Ishikawa (cell line): ENCODE data around the gene ADD1.

Experiments used
- CREB1 ChIP-seq: IDR thresholded peaks from 2 replicates; pipeline ENCODE4 v1.6.1; 2012; ENCODE audit warnings: low read depth
- EP300 ChIP-seq: IDR thresholded peaks from 2 replicates; pipeline ENCODE4 v1.6.1; 2012; ENCODE audit warnings: borderline replicate concordance
- FOXM1 ChIP-seq: IDR thresholded peaks from 2 replicates; pipeline ENCODE4 v1.6.1; 2012; ENCODE audit warnings: low read depth, borderline replicate concordance
- MAX ChIP-seq: IDR thresholded peaks from 2 replicates; pipeline ENCODE4 v1.6.1; 2012
- RAD21 ChIP-seq: IDR thresholded peaks from 2 replicates; pipeline ENCODE4 v1.6.1; 2012; ENCODE audit warnings: low read depth
- TAF1 ChIP-seq: IDR thresholded peaks from 2 replicates; pipeline ENCODE4 v1.6.1; 2012; ENCODE audit warnings: low read depth, mild to moderate bottlenecking
- TEAD4 ChIP-seq: IDR thresholded peaks from 2 replicates; pipeline ENCODE4 v1.6.1; 2012
- YY1 ChIP-seq: IDR thresholded peaks from 2 replicates; pipeline ENCODE4 v1.6.1; 2012; ENCODE audit warnings: low read depth

- TF ChIP-seq MAX: no peak
- no peak for TF ChIP-seq RAD21
- TF ChIP-seq EP300: no peak
- no peak for TF ChIP-seq YY1
- no peak for TF ChIP-seq CREB1
- no peak for TF ChIP-seq FOXM1
- no peak for TF ChIP-seq TEAD4
- TF ChIP-seq TAF1: no peak
Observed at GRCh38 chr4:2905544-2905943, 61.9 kb downstream of the ADD1 start.
